ENCODE data around the gene BCAS3.
"Not testable (repeated sequence)": the region's sequence is repeated elsewhere in the genome, so short reads cannot be mapped to it uniquely, and the experiment has no call there.

BCAS3 gene

GRCh38 chr17:60926466-60927183 is 249.0 kb downstream of the BCAS3 start:
- DNase-seq (ENCODE audit: extremely low spot score) = no peak
- no peak for TF ChIP-seq CTCF (IDR thresholded peaks at IDR 0.05; ENCODE audit: control extremely low read depth, extremely low read depth, low read depth, missing control alignments)
- POLR2A ChIA-PET = no interaction called here
- CTCF ChIA-PET = interaction anchor here (0.6 kb wide), 1 partner anchor 13 kb away, joined by 3 read pairs; no protein-coding TSS in a partner anchor

GRCh38 chr17:60933739-60934138 is 256.1 kb downstream of the BCAS3 start:
- no peak for DNase-seq (ENCODE audit: extremely low spot score)
- TF ChIP-seq CTCF (IDR thresholded peaks at IDR 0.05; ENCODE audit: control extremely low read depth, extremely low read depth, low read depth, missing control alignments) = no peak
- ChIA-PET POLR2A (no interaction called here), CTCF (no interaction called here)

- TF ChIP-seq CTCF (IDR thresholded peaks at IDR 0.05; ENCODE audit: control extremely low read depth, extremely low read depth, low read depth, missing control alignments) = no peak
- DNase-seq (ENCODE audit: extremely low spot score) = no peak
- POLR2A ChIA-PET = no interaction called here
- CTCF ChIA-PET = no interaction called here
Measured at GRCh38 chr17:60934723-60935122, 257.1 kb downstream of the BCAS3 start.

- DNase-seq (ENCODE audit: extremely low spot score); POLR2A ChIA-PET; CTCF ChIA-PET: not testable (repeated sequence)
Measured at GRCh38 chr17:60935991-60936390, 258.3 kb downstream of the BCAS3 start.

- CTCF ChIA-PET = interaction anchor here (1.0 to 1.5 kb wide), 3 partner anchors 8 to 35 kb away, joined by 3 to 4 read pairs (median 3); no protein-coding TSS in a partner anchor
- no peak for DNase-seq (ENCODE audit: extremely low spot score)
- no peak for TF ChIP-seq CTCF (IDR thresholded peaks at IDR 0.05; ENCODE audit: control extremely low read depth, extremely low read depth, low read depth, missing control alignments)
- POLR2A ChIA-PET = no interaction called here
Measured at GRCh38 chr17:60939318-60939717, 261.7 kb downstream of the BCAS3 start.

GRCh38 chr17:60941028-60941427 is 263.4 kb downstream of the BCAS3 start:
- no peak for DNase-seq (ENCODE audit: extremely low spot score)
- no peak for TF ChIP-seq CTCF (IDR thresholded peaks at IDR 0.05; ENCODE audit: control extremely low read depth, extremely low read depth, low read depth, missing control alignments)
- POLR2A ChIA-PET = no interaction called here
- CTCF ChIA-PET = interaction anchor here (1.2 to 2.0 kb wide), 3 partner anchors 10 to 40 kb away, joined by 3 to 10 read pairs (median 5); no protein-coding TSS in a partner anchor

- no peak for DNase-seq (ENCODE audit: extremely low spot score)
- POLR2A ChIA-PET = no interaction called here
Measured at GRCh38 chr17:60941571-60941970, 263.9 kb downstream of the BCAS3 start.

More at GRCh38 chr17:60941571-60941970, 263.9 kb downstream of the BCAS3 start:
- TF ChIP-seq CTCF (IDR thresholded peaks at IDR 0.05; ENCODE audit: control extremely low read depth, extremely low read depth, low read depth, missing control alignments) = no peak
- CTCF ChIA-PET = interaction anchor here (2.0 kb wide), 1 partner anchor 10 kb away, joined by 10 read pairs; no protein-coding TSS in a partner anchor
